ENCODE results near the gene PILRA.

The PILRA gene

DNA sequence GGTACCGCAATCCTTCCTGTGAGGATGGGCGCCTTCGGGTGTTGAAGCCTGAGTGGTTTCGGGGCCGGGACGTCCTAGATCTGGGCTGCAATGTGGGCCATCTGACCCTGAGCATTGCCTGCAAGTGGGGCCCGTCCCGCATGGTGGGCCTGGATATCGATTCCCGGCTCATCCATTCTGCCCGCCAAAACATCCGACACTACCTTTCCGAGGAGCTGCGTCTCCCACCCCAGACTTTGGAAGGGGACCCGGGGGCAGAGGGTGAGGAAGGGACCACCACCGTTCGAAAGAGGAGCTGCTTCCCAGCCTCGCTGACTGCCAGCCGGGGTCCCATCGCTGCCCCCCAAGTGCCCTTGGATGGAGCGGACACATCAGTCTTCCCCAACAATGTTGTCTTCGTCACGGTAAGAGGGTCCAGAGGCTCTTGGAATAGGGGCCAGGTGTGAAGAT, 58.0 kb downstream of the PILRA start:
- Histone ChIP-seq H4K20me1 (peaks cover 52% of the 10 kb centered on the region), H3K4me3 (peak overlapping the region; percentile 94), H3K9ac (peak overlapping the region; percentile 100), H3K27ac (peak overlapping the region; percentile 100), H3K36me3 (peaks cover 45% of the 10 kb centered on the region), H3K27me3 (no peaks in the 10 kb centered on the region), H3K9me3 (no peaks in the 10 kb centered on the region; the same call in 1 of the 2 replicates), H3K4me2 (peak overlapping the region; percentile 95), H3K4me1 (peaks cover 58% of the 10 kb centered on the region)
- no peak for TF ChIP-seq Cebpa-rat (IDR thresholded peaks at IDR 0.05)

DNA sequence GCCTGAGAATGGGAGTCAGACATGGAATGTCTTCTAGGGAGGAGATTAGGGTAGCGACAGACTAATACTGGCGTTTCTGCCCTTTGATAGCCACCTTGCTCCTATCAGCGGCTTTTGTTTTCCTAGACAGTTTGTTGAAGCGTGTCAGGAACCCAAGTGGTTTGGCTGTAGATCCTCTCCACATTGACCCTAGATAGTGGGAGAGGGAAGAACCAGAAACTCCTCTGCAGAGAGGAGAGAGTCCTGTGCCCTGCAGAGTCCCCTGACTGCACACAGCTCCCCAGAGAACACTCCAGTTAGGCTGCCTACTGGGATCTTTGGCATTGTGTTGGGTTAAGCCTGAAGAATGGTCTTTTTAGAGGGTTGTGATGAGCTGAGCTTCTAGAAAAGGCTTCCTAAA, 58.8 kb downstream of the PILRA start:
- no peak for TF ChIP-seq Cebpa-rat (IDR thresholded peaks at IDR 0.05)
- H3K9ac ChIP-seq, result peak overlapping the region; percentile 100
- peaks cover 45% of the 10 kb centered on the region for H3K36me3 ChIP-seq
- H3K27ac ChIP-seq, result peak overlapping the region; percentile 100
- H3K27me3 ChIP-seq, result no peaks in the 10 kb centered on the region
- H3K4me2 ChIP-seq, result peak overlapping the region; percentile 95
- peaks cover 52% of the 10 kb centered on the region for H4K20me1 ChIP-seq
- peaks cover 63% of the 10 kb centered on the region for H3K4me1 ChIP-seq
- H3K9me3 ChIP-seq, result no peaks in the 10 kb centered on the region; the same call in 1 of the 2 replicates
- peak overlapping the region; percentile 94 for H3K4me3 ChIP-seq

GRCh38 chr7:100432621-100433275, 59.5 kb downstream of the PILRA start:
- peaks cover 45% of the 10 kb centered on the region for H3K36me3 ChIP-seq
- peak overlapping the region; percentile 95 for H3K4me2 ChIP-seq
- TF ChIP-seq Cebpa-rat (IDR thresholded peaks at IDR 0.05), result no peak
- peaks cover 52% of the 10 kb centered on the region for H4K20me1 ChIP-seq
- 0 out of 2 replicates have a peak overlapping the region, but pooled peaks have one; percentile 4 for H3K4me3 ChIP-seq
- H3K4me1 ChIP-seq, result peaks cover 66% of the 10 kb centered on the region
- H3K9ac ChIP-seq, result peak overlapping the region; percentile 100
- H3K9me3 ChIP-seq, result no peaks in the 10 kb centered on the region
- no peaks in the 10 kb centered on the region for H3K27me3 ChIP-seq
- 0 out of 2 replicates have a peak overlapping the region, but pooled peaks have one; percentile 100 for H3K27ac ChIP-seq

GRCh38 chr7:100433276-100433591, 59.9 kb downstream of the PILRA start:
- Histone ChIP-seq H3K4me2 (peak overlapping the region; percentile 95), H3K36me3 (peaks cover 45% of the 10 kb centered on the region), H3K27me3 (no peaks in the 10 kb centered on the region), H4K20me1 (peaks cover 52% of the 10 kb centered on the region), H3K27ac (peak overlapping the region; percentile 41; the same call in 1 of the 2 replicates), H3K9ac (peak overlapping the region; percentile 100; the same call in 1 of the 2 replicates), H3K4me1 (peaks cover 62% of the 10 kb centered on the region), H3K9me3 (no peaks in the 10 kb centered on the region), H3K4me3 (peak overlapping the region; percentile 4; the same call in 1 of the 2 replicates)
- TF ChIP-seq Cebpa-rat (IDR thresholded peaks at IDR 0.05), result no peak

- peak overlapping the region; percentile 95 for H3K4me2 ChIP-seq
- H4K20me1 ChIP-seq, result peaks cover 52% of the 10 kb centered on the region
- peak overlapping the region; percentile 41; the same call in 1 of the 2 replicates for H3K27ac ChIP-seq
- no peaks in the 10 kb centered on the region for H3K9me3 ChIP-seq
- peaks cover 45% of the 10 kb centered on the region for H3K36me3 ChIP-seq
- peak overlapping the region; percentile 98; the same call in 1 of the 2 replicates for H3K4me3 ChIP-seq
- H3K4me1 ChIP-seq, result peaks cover 62% of the 10 kb centered on the region
- no peak for TF ChIP-seq Cebpa-rat (IDR thresholded peaks at IDR 0.05)
- no peaks in the 10 kb centered on the region for H3K27me3 ChIP-seq
- peak overlapping the region; percentile 100; the same call in 1 of the 2 replicates for H3K9ac ChIP-seq
Observed at GRCh38 chr7:100433592-100434296, 60.5 kb downstream of the PILRA start.

DNA sequence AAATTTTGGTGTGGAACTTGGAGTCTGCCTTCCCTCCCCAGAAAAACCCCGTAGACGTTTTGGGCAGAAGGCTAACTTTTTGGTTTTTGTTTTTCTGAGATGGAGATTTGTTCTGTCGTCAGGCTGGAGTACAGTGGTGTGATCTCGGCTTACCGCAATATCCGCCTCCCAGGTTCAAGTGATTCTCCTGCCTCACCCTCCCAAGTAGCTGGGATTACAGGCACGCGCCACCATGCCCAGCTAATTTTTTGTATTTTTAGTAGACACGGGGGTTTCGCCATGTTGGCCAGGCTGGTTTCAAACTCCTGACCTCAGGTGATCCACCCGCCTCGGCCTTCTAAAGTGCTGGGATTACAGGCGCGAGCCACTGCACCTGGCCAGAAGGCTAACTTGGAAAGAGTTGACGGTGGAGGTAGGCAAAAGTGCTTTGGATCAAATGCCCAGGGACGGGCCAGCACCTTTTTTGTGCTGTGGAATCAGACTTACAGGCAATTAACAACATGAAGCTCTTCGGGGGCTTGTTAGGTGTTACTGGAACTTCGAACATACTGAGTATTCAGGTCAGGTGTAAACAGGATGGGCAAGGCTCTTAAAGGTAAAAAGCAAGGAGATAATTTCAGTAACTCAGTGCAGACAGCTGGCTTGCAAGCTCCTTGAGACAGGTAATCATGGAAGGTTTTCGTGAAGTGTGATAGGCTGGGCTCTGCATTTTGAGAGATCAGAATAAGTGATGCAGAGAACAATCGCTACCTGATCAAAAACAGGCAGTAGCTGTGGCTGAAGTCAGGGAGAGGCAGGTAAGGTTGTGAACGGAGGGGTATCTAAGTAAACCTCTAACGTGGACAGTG, 61.2 kb downstream of the PILRA start:
- H3K9me3 ChIP-seq, result no peaks in the 10 kb centered on the region
- peak overlapping the region; percentile 100 for H3K9ac ChIP-seq
- peaks cover 45% of the 10 kb centered on the region for H3K36me3 ChIP-seq
- H3K27me3 ChIP-seq, result no peaks in the 10 kb centered on the region
- no peak for TF ChIP-seq Cebpa-rat (IDR thresholded peaks at IDR 0.05)
- H3K4me2 ChIP-seq, result peak overlapping the region; percentile 95
- H3K4me3 ChIP-seq, result peak overlapping the region; percentile 98
- peaks cover 62% of the 10 kb centered on the region for H3K4me1 ChIP-seq
- peaks cover 52% of the 10 kb centered on the region for H4K20me1 ChIP-seq
- H3K27ac ChIP-seq, result peak overlapping the region; percentile 98

DNA sequence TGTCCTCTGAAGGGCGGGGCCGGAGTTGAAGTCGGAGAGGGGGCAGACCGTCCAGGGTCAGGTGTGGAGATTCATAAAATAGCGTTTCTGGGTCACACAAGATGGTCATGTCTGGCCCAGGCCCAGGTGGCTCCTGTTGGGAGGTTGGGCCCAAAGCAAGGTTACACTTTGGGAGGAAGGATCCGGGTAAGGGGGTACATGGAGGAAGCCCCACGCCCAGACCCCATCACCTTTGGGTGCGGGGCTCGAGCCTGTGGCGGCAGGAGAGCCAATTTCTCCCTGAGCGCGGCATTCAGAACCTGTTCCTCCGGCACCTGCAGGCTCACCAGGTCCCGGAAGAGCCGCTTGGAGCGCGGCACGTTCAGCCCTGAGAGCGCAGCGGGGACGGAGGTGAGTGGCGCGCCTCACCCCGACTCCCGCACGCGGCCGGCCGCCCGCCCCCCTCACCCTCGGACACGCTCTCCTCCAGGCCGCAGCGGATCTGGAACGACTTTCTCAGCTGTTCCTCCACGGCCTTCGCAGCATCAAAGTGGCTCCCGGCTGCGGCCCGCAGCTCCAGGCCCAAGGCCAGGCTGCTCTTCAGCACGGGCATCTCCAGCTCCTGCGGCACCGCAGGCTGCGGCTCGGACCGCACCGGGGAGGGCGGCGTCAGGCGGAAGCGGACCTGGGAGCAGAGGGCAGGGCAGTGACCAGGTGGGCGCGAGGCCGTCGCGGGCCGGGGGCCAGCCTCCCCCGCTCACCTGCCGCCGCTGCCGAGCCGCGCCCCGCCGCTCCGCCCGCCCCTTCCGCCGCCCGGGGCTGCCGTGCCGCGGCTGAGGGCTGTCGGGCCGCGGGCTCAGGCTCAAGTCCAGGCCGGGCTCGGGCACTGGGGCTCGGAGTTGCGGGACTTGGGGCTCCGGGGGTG, 62.4 kb downstream of the PILRA start:
- Histone ChIP-seq H3K9ac (peak overlapping the region; percentile 100), H3K27ac (peak overlapping the region; percentile 98), H3K4me1 (peaks cover 59% of the 10 kb centered on the region), H4K20me1 (peaks cover 50% of the 10 kb centered on the region), H3K4me2 (peak overlapping the region; percentile 95), H3K4me3 (peak overlapping the region; percentile 98), H3K9me3 (no peaks in the 10 kb centered on the region), H3K27me3 (no peaks in the 10 kb centered on the region), H3K36me3 (peaks cover 45% of the 10 kb centered on the region)
- no peak for TF ChIP-seq Cebpa-rat (IDR thresholded peaks at IDR 0.05)

DNA sequence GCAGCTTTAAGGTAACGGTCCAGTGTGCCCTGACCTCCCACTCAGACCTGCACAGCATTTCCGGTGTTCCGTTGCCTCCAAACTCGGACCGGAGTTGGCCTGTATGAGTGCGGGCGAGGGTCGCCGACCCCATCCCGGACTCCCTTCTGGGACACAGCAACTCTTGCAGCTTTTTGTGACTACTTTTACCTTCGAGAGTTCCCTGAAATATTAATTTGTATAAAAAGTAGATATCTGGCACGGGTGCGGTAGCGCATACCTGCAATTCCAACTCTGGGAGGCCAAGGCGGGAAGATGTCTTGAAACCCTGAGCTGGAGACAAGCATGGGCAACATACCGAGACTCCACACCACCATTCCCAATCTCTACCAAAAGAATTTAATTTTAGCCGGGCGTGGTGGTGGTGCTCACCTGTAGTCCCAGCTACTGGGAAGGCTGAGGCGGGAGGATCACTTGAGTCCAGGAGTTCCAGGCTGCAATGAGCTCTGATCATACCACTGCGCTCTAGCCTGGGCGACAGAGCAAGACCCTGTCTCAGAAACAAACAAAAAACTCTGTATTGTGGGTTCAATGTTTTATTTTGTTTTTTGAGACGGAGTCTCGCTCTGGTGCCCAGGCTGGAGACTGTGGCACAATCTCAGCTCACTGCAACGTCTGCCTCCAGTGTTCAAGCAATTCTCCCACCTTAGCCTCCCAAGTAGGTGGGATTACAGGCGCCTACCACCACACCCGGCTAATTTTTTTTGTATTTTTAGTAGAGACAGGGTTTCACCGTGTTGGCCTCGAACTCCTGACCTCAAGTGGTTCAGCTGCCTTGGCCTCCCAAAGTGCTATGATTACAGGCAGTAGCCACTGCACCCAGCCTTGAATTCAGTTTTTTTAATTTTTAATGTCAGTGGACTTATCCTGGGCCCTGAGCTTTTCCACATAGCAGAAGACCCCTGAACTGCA, 64.1 kb downstream of the PILRA start:
- peak overlapping the region; percentile 98 for H3K27ac ChIP-seq
- H3K9ac ChIP-seq, result peak overlapping the region; percentile 100; the same call in 1 of the 2 replicates
- peaks cover 49% of the 10 kb centered on the region for H3K4me1 ChIP-seq
- H3K27me3 ChIP-seq, result no peaks in the 10 kb centered on the region
- H3K4me3 ChIP-seq, result peak overlapping the region; percentile 98; the same call in 1 of the 2 replicates
- no peaks in the 10 kb centered on the region for H3K9me3 ChIP-seq
- H4K20me1 ChIP-seq, result peaks cover 32% of the 10 kb centered on the region
- peak overlapping the region; percentile 77 for H3K4me2 ChIP-seq
- TF ChIP-seq Cebpa-rat (IDR thresholded peaks at IDR 0.05), result no peak
- peaks cover 31% of the 10 kb centered on the region for H3K36me3 ChIP-seq
